Upper lobe of left lung (tissue), 4 donors: ENCODE measurements around the gene GRID1.

Source experiments
- POLR2AphosphoS5 ChIP-seq, 2 donors: sonication (generic); formaldehyde crosslinking; IDR thresholded peaks; one replicate each; pipeline ENCODE4 v1.5.1; 2017; ENCODE audit warnings: antibody characterized with exemption in 2 of 2
- TF ChIP-seq, protein P1 (sequence below), 6 experiments: fragments of 450-650 bp in 4 of 6; fragments of 200-600 bp in 2 of 6; sonication (generic) in 2 of 6; IDR thresholded peaks; one replicate each; pipeline ENCODE4 v1.5.1; 2016 to 2019; ENCODE audit warnings: antibody characterized with exemption in 6 of 6

DNA sequence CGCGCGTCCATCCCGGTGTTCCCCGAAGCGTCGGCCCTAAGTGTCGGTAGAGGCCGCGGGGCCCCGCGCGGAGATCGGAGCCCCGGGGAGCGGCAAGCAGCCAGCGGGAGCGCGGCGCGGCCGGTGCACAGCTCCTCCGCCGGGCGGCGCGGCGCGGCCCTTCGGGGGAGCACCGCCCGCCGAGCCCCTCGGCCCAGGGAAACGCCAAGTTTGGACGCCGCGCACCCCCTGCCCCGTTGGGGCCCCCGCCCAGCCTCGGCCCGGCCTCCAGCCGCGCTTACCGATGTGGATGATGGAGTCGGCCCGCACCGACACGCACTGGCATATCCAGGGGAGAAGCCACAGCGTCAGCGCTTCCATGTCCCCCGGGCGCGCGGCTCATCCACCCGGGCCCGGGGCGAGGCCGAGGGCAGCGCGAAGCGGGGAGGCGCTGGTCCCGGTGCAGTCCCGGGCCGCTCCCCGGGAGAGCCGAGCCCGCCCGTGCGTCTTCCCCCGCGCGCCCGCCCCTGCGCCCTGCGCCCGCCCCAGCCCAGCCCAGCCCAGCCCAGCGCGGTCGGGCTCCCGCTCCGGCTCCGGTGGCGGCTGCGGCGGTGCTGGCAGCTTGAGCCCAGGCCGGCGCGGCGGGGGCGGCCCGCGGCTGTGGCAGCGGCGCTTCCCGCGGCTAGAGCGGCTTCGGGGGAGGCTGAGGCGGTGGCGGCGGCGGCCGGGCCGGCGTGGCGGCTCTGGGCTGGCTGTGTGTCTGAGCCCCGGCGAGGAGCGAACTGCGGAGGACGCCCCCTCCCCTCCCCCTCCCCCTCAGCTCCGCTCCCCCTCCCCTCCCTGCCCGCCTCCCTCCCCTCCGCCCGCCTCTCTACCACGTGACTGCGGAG, at the start of gene GRID1:
- TF ChIP-seq, protein P1, sequence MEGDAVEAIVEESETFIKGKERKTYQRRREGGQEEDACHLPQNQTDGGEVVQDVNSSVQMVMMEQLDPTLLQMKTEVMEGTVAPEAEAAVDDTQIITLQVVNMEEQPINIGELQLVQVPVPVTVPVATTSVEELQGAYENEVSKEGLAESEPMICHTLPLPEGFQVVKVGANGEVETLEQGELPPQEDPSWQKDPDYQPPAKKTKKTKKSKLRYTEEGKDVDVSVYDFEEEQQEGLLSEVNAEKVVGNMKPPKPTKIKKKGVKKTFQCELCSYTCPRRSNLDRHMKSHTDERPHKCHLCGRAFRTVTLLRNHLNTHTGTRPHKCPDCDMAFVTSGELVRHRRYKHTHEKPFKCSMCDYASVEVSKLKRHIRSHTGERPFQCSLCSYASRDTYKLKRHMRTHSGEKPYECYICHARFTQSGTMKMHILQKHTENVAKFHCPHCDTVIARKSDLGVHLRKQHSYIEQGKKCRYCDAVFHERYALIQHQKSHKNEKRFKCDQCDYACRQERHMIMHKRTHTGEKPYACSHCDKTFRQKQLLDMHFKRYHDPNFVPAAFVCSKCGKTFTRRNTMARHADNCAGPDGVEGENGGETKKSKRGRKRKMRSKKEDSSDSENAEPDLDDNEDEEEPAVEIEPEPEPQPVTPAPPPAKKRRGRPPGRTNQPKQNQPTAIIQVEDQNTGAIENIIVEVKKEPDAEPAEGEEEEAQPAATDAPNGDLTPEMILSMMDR (IDR thresholded peaks at IDR 0.05): no peak
- TF ChIP-seq POLR2AphosphoS5 (IDR thresholded peaks at IDR 0.05): no peak
